Caco-2 (cell line): Measurements from ENCODE around the gene ATXN7L2. TPM values are rescaled to one million over a fixed set of nuclear protein-coding genes. Genes with fewer than 3 reads are reported as not detected.

Experiments used
- BruUV-seq: library from RNA; stranded (reverse); fragments of 400-500 nt; replicated peaks from 2 replicates; lab custom pipeline; 2021; lab: Mats Ljungman, UMichigan
- CTCF ChIA-PET: fragments of 300-600 bp; sonication (Branson Sonifier 250); formaldehyde crosslinking; loops from one replicate; lab custom pipeline; 2022; ENCODE audit warnings: antibody characterized with exemption; lab: Charles Lee
- POLR2A ChIA-PET: fragments of 300-600 bp; sonication (Branson Sonifier 250); formaldehyde crosslinking; loops from one replicate; lab custom pipeline; 2022; ENCODE audit warnings: antibody characterized with exemption; lab: Charles Lee
- DNase-seq, 2 experiments: peaks; one replicate each; pipeline versions ENCODE4 v3.0.0 to v3.0.0-alpha.2; 2020 to 2022
- H3K27me3 ChIP-seq: replicated peaks from 2 replicates; pipeline ENCODE4 v1.6.0; 2011; ENCODE audit warnings: low read length; ENCODE audit not compliant: control insufficient read depth, insufficient read depth
- H3K36me3 ChIP-seq: 2 replicates; pipeline ENCODE4 v1.5.1; 2011; ENCODE audit warnings: low read length; ENCODE audit not compliant: control insufficient read depth, insufficient read depth
- H3K4me1 ChIP-seq: fragments of 250-450 bp; sonication (Bioruptor Pico); 2 replicates; pipeline ENCODE4 v1.5.1; 2020; ENCODE audit warnings: mild to moderate bottlenecking
- H3K4me3 ChIP-seq: 2 replicates; pipeline ENCODE4 v1.5.1; 2011; ENCODE audit warnings: low read depth, mild to moderate bottlenecking, control low read depth, low read length
- H3K9me3 ChIP-seq: fragments of 250-450 bp; sonication (Bioruptor Pico); 2 replicates; pipeline ENCODE4 v1.5.1; 2020; ENCODE audit warnings: mild to moderate bottlenecking, moderate library complexity
- H3K27ac Mint-ChIP-seq: one replicate; pipeline ENCODE4 v1.8.0; 2022; ENCODE audit warnings: mixed read lengths; ENCODE audit not compliant: unreplicated experiment
- H3K27me3 Mint-ChIP-seq: one replicate; pipeline ENCODE4 v1.8.0; 2022; ENCODE audit warnings: mixed read lengths; ENCODE audit not compliant: insufficient read depth, unreplicated experiment
- H3K36me3 Mint-ChIP-seq: one replicate; pipeline ENCODE4 v1.8.0; 2022; ENCODE audit warnings: mild to moderate bottlenecking, mixed read lengths; ENCODE audit not compliant: insufficient read depth, unreplicated experiment
- H3K4me1 Mint-ChIP-seq: one replicate; pipeline ENCODE4 v1.8.0; 2022; ENCODE audit warnings: low read depth, mixed read lengths; ENCODE audit not compliant: unreplicated experiment
- H3K4me3 Mint-ChIP-seq: one replicate; pipeline ENCODE4 v1.8.0; 2022; ENCODE audit warnings: mild to moderate bottlenecking, moderate library complexity, mixed read lengths; ENCODE audit not compliant: unreplicated experiment
- H3K9me3 Mint-ChIP-seq: one replicate; pipeline ENCODE4 v1.8.0; 2022; ENCODE audit warnings: mixed read lengths; ENCODE audit not compliant: unreplicated experiment
- CTCF ChIP-seq, 2 experiments: fragments of 200-600 bp in 1 of 2; IDR thresholded peaks; 1 replicate in 1 of 2; 2 replicates in 1 of 2; pipeline versions ENCODE4 v1.5.1 to v1.8.0; 2011 to 2022; ENCODE audit warnings: antibody characterized with exemption in 1 of 2, control low read depth in 1 of 2, inconsistent platforms in 1 of 2, low read depth in 1 of 2, low read length in 1 of 2, mild to moderate bottlenecking in 1 of 2, moderate library complexity in 1 of 2; ENCODE audit not compliant: insufficient read depth in 1 of 2, severe bottlenecking in 1 of 2, unreplicated experiment in 1 of 2
- intact Hi-C: fragments of 100-400 bp; cut with micrococcal nuclease; formaldehyde crosslinking; loops from one replicate; pipeline ENCODE4 v1.10.0; 2022; ENCODE audit not compliant: unreplicated experiment
- total RNA-seq: library from RNA; stranded (reverse); gene quantifications from 2 replicates; pipeline ENCODE4 v1.2.3, GENCODE V29; 2022

The ATXN7L2 gene
- total RNA-seq, 1 experiment from 2014 or later, result 4.0 TPM

GRCh38 chr1:109535971-109536491, 52.3 kb downstream of the ATXN7L2 start:
- POLR2A ChIA-PET, result no interaction called here
- no TSS peak for BruUV-seq
- H3K4me3 ChIP-seq, result no peak overlapping the region
- H3K9me3 ChIP-seq, result no peaks in the 10 kb centered on the region
- Mint-ChIP-seq H3K4me1 (no peaks in the 10 kb centered on the region), H3K36me3 (peaks cover 4% of the 10 kb centered on the region), H3K27ac (no peak overlapping the region), H3K27me3 (no peaks in the 10 kb centered on the region), H3K4me3 (no peak overlapping the region), H3K9me3 (no peaks in the 10 kb centered on the region)
- H3K36me3 ChIP-seq, result no peaks in the 10 kb centered on the region
- no peak for DNase-seq
- CTCF ChIA-PET, result no interaction called here
- intact Hi-C loops, result no loop called here
- H3K4me1 ChIP-seq, result no peaks in the 10 kb centered on the region; the same call in 1 of the 2 replicates
- H3K27me3 ChIP-seq, result no peaks in the 10 kb centered on the region
- no peak for TF ChIP-seq CTCF (IDR thresholded peaks at IDR 0.05; ENCODE audit: insufficient read depth in 1 of 2, low read depth in 1 of 2, low read length in 1 of 2, severe bottlenecking in 1 of 2, unreplicated experiment in 1 of 2)

GRCh38 chr1:109537450-109538178, 53.9 kb downstream of the ATXN7L2 start:
- Mint-ChIP-seq H3K36me3 (peaks cover 4% of the 10 kb centered on the region), H3K4me1 (no peaks in the 10 kb centered on the region), H3K27me3 (peaks cover 3% of the 10 kb centered on the region), H3K27ac (no peak overlapping the region), H3K9me3 (no peaks in the 10 kb centered on the region), H3K4me3 (no peak overlapping the region)
- TF ChIP-seq CTCF (IDR thresholded peaks at IDR 0.05; ENCODE audit: insufficient read depth in 1 of 2, low read depth in 1 of 2, low read length in 1 of 2, severe bottlenecking in 1 of 2, unreplicated experiment in 1 of 2), result no peak
- no TSS peak for BruUV-seq
- intact Hi-C loops, result no loop called here
- no peak overlapping the region for H3K4me3 ChIP-seq
- H3K4me1 ChIP-seq, result no peaks in the 10 kb centered on the region; the same call in 1 of the 2 replicates
- ChIA-PET POLR2A (no interaction called here), CTCF (interaction anchor here (1.3 kb wide), 1 partner anchor 8 kb away, joined by 3 read pairs; no protein-coding TSS in a partner anchor)
- no peaks in the 10 kb centered on the region for H3K9me3 ChIP-seq
- H3K27me3 ChIP-seq, result no peaks in the 10 kb centered on the region
- DNase-seq, result no peak
- H3K36me3 ChIP-seq, result no peaks in the 10 kb centered on the region

GRCh38 chr1:109538827-109539555, 55.3 kb downstream of the ATXN7L2 start:
- Histone ChIP-seq H3K4me3 (no peak overlapping the region), H3K4me1 (no peaks in the 10 kb centered on the region), H3K27me3 (no peaks in the 10 kb centered on the region), H3K36me3 (no peaks in the 10 kb centered on the region), H3K9me3 (no peaks in the 10 kb centered on the region)
- Mint-ChIP-seq H3K27ac (no peak overlapping the region), H3K27me3 (peaks cover 6% of the 10 kb centered on the region), H3K4me3 (no peak overlapping the region), H3K4me1 (no peaks in the 10 kb centered on the region), H3K9me3 (no peaks in the 10 kb centered on the region), H3K36me3 (peaks cover 4% of the 10 kb centered on the region)
- POLR2A ChIA-PET, result no interaction called here
- no TSS peak for BruUV-seq
- intact Hi-C loops, result no loop called here
- TF ChIP-seq CTCF (IDR thresholded peaks at IDR 0.05; ENCODE audit: insufficient read depth in 1 of 2, low read depth in 1 of 2, low read length in 1 of 2, severe bottlenecking in 1 of 2, unreplicated experiment in 1 of 2), result no peak
- CTCF ChIA-PET, result interaction anchor here (0.8 kb wide), 1 partner anchor 117 kb away, joined by 4 read pairs; the partner anchor contains the start of gene GSTM4
- DNase-seq, result no peak
